SU-DHL-6 (cell line): ENCODE data around the gene LRRC10B.

ENCODE experiments used
- CTCF ChIP-seq: fragments of 200-600 bp; sonication (generic); IDR thresholded peaks from one replicate; pipeline ENCODE4 v1.5.1; 2017; ENCODE audit warnings: antibody characterized with exemption, mild to moderate bottlenecking, low read length, moderate library complexity; ENCODE audit not compliant: insufficient read depth, poor library complexity, severe bottlenecking
- EZH2phosphoT487 ChIP-seq: fragments of 200-600 bp; sonication (generic), shearing (Covaris generic); conservative IDR thresholded peaks from 2 replicates; pipeline ENCODE4 v1.6.1; 2018; ENCODE audit warnings: mild to moderate bottlenecking, antibody characterized with exemption, low read length, moderate library complexity, mixed read lengths

- TF ChIP-seq CTCF, result no peak
- TF ChIP-seq EZH2phosphoT487, result no peak
Measured at GRCh38 chr11:61551634-61552033, 43.1 kb downstream of the LRRC10B start.
